ENCODE data around the gene YES1. TPM values are rescaled to one million over a fixed set of nuclear protein-coding genes. Genes with fewer than 3 reads are reported as not detected.

YES1 gene
- total RNA-seq, 2 experiments from 2014 or later: not detected

- H3K27ac ChIP-seq (ENCODE audit: low read depth, low read length, poor library complexity, severe bottlenecking): no peak overlapping the region
- no peaks in the 10 kb centered on the region for H3K79me2 ChIP-seq (ENCODE audit: insufficient read depth, low read depth, low read length)
- no peaks in the 10 kb centered on the region for H4K20me1 ChIP-seq (ENCODE audit: insufficient read depth, low read length)
- no peak overlapping the region for H3K4me3 ChIP-seq (ENCODE audit: low read depth, low read length, poor library complexity, severe bottlenecking)
- peaks cover 6% of the 10 kb centered on the region for H3K4me1 ChIP-seq (ENCODE audit: insufficient read depth, low read length, poor library complexity, severe bottlenecking)
- no peaks in the 10 kb centered on the region for H3K36me3 ChIP-seq (ENCODE audit: insufficient read depth, low read length)
- no peaks in the 10 kb centered on the region for H3K9me2 ChIP-seq (ENCODE audit: insufficient read depth, low read length)
- intact Hi-C loops (cut with micrococcal nuclease; ENCODE audit: unreplicated experiment): no loop called here
- no peaks in the 10 kb centered on the region for H3K9me3 ChIP-seq (ENCODE audit: low read length)
- ChIA-PET POLR2A (interaction anchor here (0.6 kb wide), 1 partner anchor 604 kb away, joined by 3 read pairs; no protein-coding TSS in a partner anchor), CTCF (ENCODE audit: unreplicated experiment) (no interaction called here)
- no peak for TF ChIP-seq CTCF (conservative IDR thresholded peaks at IDR 0.05; ENCODE audit: low read length)
- no peak for TF ChIP-seq EZH2phosphoT487 (IDR thresholded peaks at IDR 0.05; ENCODE audit: borderline replicate concordance, low read depth, low read length)
- BruUV-seq (replicated peaks): no TSS peak
- DNase-seq (ENCODE audit: low spot score): no peak
- H3K4me2 ChIP-seq (ENCODE audit: low read length): no peak overlapping the region
- H2AFZ ChIP-seq (ENCODE audit: low read length): no peak overlapping the region
Measured at GRCh38 chr18:834082-834720, 22.2 kb upstream of the YES1 start.

- H3K36me3 ChIP-seq (ENCODE audit: insufficient read depth, low read length): no peaks in the 10 kb centered on the region
- no peak overlapping the region for H3K27ac ChIP-seq (ENCODE audit: low read depth, low read length, poor library complexity, severe bottlenecking)
- TF ChIP-seq EZH2phosphoT487 (IDR thresholded peaks at IDR 0.05; ENCODE audit: borderline replicate concordance, low read depth, low read length): no peak
- TF ChIP-seq CTCF (conservative IDR thresholded peaks at IDR 0.05; ENCODE audit: low read length): no peak
- H3K9me3 ChIP-seq (ENCODE audit: low read length): no peaks in the 10 kb centered on the region
- no peak overlapping the region for H3K4me2 ChIP-seq (ENCODE audit: low read length)
- ChIA-PET CTCF (ENCODE audit: unreplicated experiment) (no interaction called here), POLR2A (interaction anchor here (0.7 kb wide), 2 partner anchors 33 to 45 kb away, joined by 3 to 4 read pairs; no protein-coding TSS in a partner anchor)
- peaks cover 6% of the 10 kb centered on the region for H3K4me1 ChIP-seq (ENCODE audit: insufficient read depth, low read length, poor library complexity, severe bottlenecking)
- no peak overlapping the region for H3K4me3 ChIP-seq (ENCODE audit: low read depth, low read length, poor library complexity, severe bottlenecking)
- H2AFZ ChIP-seq (ENCODE audit: low read length): no peak overlapping the region
- no peaks in the 10 kb centered on the region for H3K9me2 ChIP-seq (ENCODE audit: insufficient read depth, low read length)
- DNase-seq (ENCODE audit: low spot score): no peak
- H3K79me2 ChIP-seq (ENCODE audit: insufficient read depth, low read depth, low read length): no peaks in the 10 kb centered on the region
- no TSS peak for BruUV-seq (replicated peaks)
- intact Hi-C loops (cut with micrococcal nuclease; ENCODE audit: unreplicated experiment): no loop called here
- no peaks in the 10 kb centered on the region for H4K20me1 ChIP-seq (ENCODE audit: insufficient read depth, low read length)
Measured at GRCh38 chr18:833197-833596, 21.2 kb upstream of the YES1 start.

GRCh38 chr18:832085-832681 is 20.1 kb upstream of the YES1 start:
- Histone ChIP-seq H3K27ac (ENCODE audit: low read depth, low read length, poor library complexity, severe bottlenecking) (no peak overlapping the region), H2AFZ (ENCODE audit: low read length) (no peak overlapping the region), H3K9me2 (ENCODE audit: insufficient read depth, low read length) (no peaks in the 10 kb centered on the region), H3K4me1 (ENCODE audit: insufficient read depth, low read length, poor library complexity, severe bottlenecking) (peaks cover 6% of the 10 kb centered on the region), H4K20me1 (ENCODE audit: insufficient read depth, low read length) (no peaks in the 10 kb centered on the region), H3K36me3 (ENCODE audit: insufficient read depth, low read length) (no peaks in the 10 kb centered on the region), H3K4me2 (ENCODE audit: low read length) (no peak overlapping the region), H3K4me3 (ENCODE audit: low read depth, low read length, poor library complexity, severe bottlenecking) (no peak overlapping the region), H3K79me2 (ENCODE audit: insufficient read depth, low read depth, low read length) (no peaks in the 10 kb centered on the region), H3K9me3 (ENCODE audit: low read length) (no peaks in the 10 kb centered on the region)
- CTCF ChIA-PET (ENCODE audit: unreplicated experiment): interaction anchor here (1.5 kb wide), 1 partner anchor 208 kb away, joined by 5 read pairs; no protein-coding TSS in a partner anchor
- no TSS peak for BruUV-seq (replicated peaks)
- POLR2A ChIA-PET: no interaction called here
- TF ChIP-seq CTCF (conservative IDR thresholded peaks at IDR 0.05; ENCODE audit: low read length) (no peak), EZH2phosphoT487 (IDR thresholded peaks at IDR 0.05; ENCODE audit: borderline replicate concordance, low read depth, low read length) (no peak)
- no peak for DNase-seq (ENCODE audit: low spot score)
- intact Hi-C loops (cut with micrococcal nuclease; ENCODE audit: unreplicated experiment): no loop called here

Data from OCI-LY7 (cell line).